GM19351 (cell line): Measurements from ENCODE around the gene FOXP1.

Source experiments
- ATAC-seq: cut with Tn5 transposase; IDR thresholded peaks from one replicate; pipeline ENCODE4 v1.9.1; 2021; ENCODE audit warnings: mild to moderate bottlenecking, moderate library complexity; ENCODE audit not compliant: unreplicated experiment

FOXP1 gene

GRCh38 chr3:71228156-71228866, 355.2 kb downstream of the FOXP1 start:
- ATAC-seq, result no peak

GRCh38 chr3:71227270-71227661, 356.3 kb downstream of the FOXP1 start:
- ATAC-seq, result no peak

DNA sequence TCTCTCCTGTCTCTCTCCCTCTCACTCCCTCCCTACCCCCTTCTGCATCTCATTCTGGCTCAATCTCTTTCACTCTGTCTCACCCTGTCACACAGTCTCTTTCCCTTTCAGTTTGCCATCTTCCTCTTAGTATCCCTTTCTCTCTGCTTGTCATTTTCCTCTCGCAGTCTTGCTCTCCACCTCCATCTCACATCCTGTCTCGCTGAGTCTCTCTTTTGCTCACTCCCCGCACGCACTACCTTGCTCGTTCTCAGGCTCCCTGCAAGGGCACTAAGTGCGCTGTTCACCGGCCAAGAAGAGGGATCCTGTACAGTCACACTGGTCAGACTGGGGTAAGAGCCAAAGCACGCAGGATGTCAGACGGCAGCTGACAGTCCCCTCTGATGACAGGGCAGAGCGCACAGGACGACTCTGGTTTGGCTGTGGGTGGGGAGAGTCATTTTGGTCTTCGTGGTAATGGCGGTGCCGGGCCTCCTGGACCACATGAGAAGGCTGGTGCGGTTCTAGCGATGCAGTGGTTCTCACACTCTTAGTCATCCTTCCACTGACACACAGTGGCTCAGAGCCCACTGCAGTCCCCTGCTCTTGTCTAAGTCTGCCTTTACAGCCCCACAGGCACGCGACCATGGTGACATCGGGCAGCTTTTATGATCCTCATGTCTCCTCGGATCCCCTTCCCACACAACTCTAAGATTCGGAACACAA, 356.8 kb downstream of the FOXP1 start:
- ATAC-seq, result peak; percentile 86

GRCh38 chr3:71225951-71226564, 357.5 kb downstream of the FOXP1 start:
- ATAC-seq, result peak; percentile 11

- ATAC-seq, result no peak
Observed at GRCh38 chr3:71225002-71225684, 358.4 kb downstream of the FOXP1 start.

- ATAC-seq, result peak; percentile 99
Observed at GRCh38 chr3:71219744-71220638, 363.5 kb downstream of the FOXP1 start.

- ATAC-seq, result no peak
Observed at GRCh38 chr3:71218508-71218907, 365.0 kb downstream of the FOXP1 start.

- no peak for ATAC-seq
Observed at GRCh38 chr3:71217640-71218222, 365.8 kb downstream of the FOXP1 start.

- no peak for ATAC-seq
Observed at GRCh38 chr3:71215351-71215750, 368.2 kb downstream of the FOXP1 start.

DNA sequence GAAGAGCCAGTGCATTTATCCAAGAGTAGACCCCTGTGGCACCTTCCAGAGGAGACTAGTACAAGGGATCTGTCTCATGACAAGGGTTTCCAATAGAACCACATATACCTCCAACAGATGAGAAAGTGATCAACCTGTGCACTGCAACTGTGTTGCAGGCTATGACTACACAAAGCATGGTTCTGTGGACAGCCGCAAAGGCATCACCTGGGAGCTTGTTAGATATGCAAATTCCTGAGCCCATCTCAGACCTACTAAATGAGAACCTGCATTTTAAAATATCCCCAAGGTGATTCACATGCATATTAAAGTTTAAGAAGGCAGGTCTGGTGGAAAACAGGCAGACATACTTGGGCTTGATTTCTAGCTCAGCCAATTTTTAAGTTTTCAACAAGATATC, 368.7 kb downstream of the FOXP1 start:
- ATAC-seq, result no peak

DNA sequence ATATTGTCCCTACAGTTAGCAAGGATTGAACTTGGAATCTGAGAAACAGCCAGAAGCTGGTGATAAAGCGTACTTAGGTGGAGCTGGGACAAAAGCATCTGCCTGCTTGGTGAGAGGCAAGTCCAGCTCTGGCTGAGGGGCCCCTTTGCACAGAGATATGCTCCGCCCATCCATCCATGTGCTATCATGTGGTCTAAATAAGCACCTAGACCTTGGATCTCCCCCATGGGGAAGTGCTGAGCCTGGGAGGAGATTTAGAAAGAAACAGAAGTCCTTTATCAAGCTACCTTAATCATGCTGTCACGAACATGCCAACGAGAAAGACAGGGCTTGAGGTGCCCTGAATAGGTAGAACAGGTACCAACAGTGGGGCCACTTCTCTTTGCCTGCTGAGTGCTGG, 369.5 kb downstream of the FOXP1 start:
- no peak for ATAC-seq

DNA sequence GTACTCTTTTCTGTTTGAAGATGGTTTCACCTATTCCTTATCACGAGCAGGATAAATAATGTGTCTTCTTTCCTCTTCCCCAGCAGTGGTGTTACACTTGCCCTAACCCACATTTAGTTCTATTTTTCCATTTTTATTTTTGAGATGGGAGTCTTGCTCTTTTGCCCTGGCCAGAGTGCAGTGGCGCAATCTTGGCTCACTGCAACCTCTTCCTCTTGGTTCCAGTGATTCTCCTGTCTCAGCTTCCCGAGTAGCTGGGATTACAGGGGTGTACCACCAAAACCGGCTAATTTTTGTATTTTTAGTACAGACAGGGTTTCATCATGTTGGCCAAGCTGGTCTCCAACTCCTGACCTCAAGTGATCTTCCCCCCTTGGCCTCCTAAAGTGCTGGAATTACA, 372.4 kb downstream of the FOXP1 start:
- ATAC-seq, result no peak

DNA sequence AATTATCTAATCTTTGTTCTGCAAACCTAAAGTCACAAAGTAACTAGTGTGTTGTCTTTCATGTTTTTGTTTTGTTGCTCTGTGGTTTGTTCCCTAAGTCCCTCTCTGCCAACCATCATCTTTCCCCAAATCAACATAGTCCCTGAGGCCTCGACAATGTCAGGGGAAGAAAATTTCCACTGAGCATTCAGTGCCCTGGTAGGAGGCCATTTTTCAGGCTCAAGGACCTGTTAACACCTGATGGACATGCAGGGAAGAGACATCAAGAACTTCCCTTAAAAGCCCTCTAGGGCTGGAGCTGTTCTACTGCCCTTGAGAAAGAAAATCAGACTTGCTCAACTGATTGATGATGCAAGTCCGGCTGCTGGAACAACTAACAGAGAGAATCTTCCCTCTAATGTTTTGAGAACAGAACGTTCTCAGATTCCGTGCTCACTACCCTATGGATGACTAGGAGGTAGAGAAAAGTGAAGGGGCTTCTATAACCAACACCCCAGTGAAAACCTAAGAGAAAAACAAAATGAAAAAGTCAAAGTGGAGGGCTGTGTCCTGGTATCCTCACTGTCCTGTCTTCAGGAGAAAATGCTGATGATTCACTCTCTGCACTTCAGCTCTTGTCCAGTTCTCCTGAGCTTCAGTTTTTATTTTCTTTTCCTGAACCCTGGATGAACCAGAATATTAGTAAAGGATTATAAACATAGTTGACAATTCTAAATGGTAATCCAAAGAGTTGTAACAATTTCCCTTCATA, 373.1 kb downstream of the FOXP1 start:
- ATAC-seq, result no peak

GRCh38 chr3:71208211-71209095, 375.1 kb downstream of the FOXP1 start:
- ATAC-seq, result no peak

GRCh38 chr3:71207632-71208031, 375.9 kb downstream of the FOXP1 start:
- ATAC-seq, result no peak

GRCh38 chr3:71206305-71207165, 377.0 kb downstream of the FOXP1 start:
- ATAC-seq, result no peak

- ATAC-seq, result no peak
Observed at GRCh38 chr3:71203727-71204488, 379.6 kb downstream of the FOXP1 start.
